Mesendoderm (in vitro differentiated cells): Measurements from ENCODE around the gene SUCO.

Experiments
- DNase-seq: peaks from one replicate; pipeline ENCODE4 v3.0.0; 2013
- H2AK5ac ChIP-seq: 2 replicates; pipeline ENCODE4 v1.6.1; 2013; ENCODE audit warnings: low read length, inconsistent platforms
- H2BK120ac ChIP-seq: 2 replicates; pipeline ENCODE4 v1.6.1; 2013; ENCODE audit warnings: low read depth, mild to moderate bottlenecking, low read length, moderate library complexity, mixed read lengths
- H2BK15ac ChIP-seq: replicated peaks from 2 replicates; pipeline ENCODE4 v1.6.1; 2013; ENCODE audit warnings: low read depth, mild to moderate bottlenecking, moderate library complexity
- H2BK5ac ChIP-seq: 2 replicates; pipeline ENCODE4 v1.6.1; 2013; ENCODE audit warnings: low read length, inconsistent platforms
- H3K18ac ChIP-seq: 2 replicates; pipeline ENCODE4 v1.6.1; 2013; ENCODE audit warnings: mild to moderate bottlenecking, low read length, mixed read lengths
- H3K23ac ChIP-seq: one replicate; pipeline ENCODE4 v1.6.1; 2013; ENCODE audit warnings: low read length
- H3K27ac ChIP-seq: 2 replicates; pipeline ENCODE4 v1.5.1; 2013; ENCODE audit warnings: low read depth, mild to moderate bottlenecking, inconsistent platforms, low read length, moderate library complexity
- H3K27me3 ChIP-seq: 2 replicates; pipeline ENCODE4 v1.6.1; 2013; ENCODE audit warnings: low read length, control low read depth, mild to moderate bottlenecking, inconsistent platforms; ENCODE audit not compliant: insufficient read depth, poor library complexity
- H3K36me3 ChIP-seq: 2 replicates; pipeline ENCODE4 v1.6.1; 2013; ENCODE audit warnings: low read length, inconsistent platforms; ENCODE audit not compliant: control insufficient read depth, insufficient read depth
- H3K4ac ChIP-seq: one replicate; pipeline ENCODE4 v1.6.1; 2013; ENCODE audit warnings: low read depth, mild to moderate bottlenecking, low read length, moderate library complexity
- H3K4me1 ChIP-seq: 2 replicates; pipeline ENCODE4 v1.6.1; 2013; ENCODE audit warnings: low read depth, low read length, inconsistent platforms; ENCODE audit not compliant: control insufficient read depth
- H3K4me2 ChIP-seq: 2 replicates; pipeline ENCODE4 v1.6.1; 2013; ENCODE audit warnings: low read length
- H3K4me3 ChIP-seq: 2 replicates; pipeline ENCODE4 v1.5.1; 2013; ENCODE audit warnings: mild to moderate bottlenecking, low read length
- H3K56ac ChIP-seq: one replicate; pipeline ENCODE4 v1.6.1; 2013; ENCODE audit warnings: low read length
- H3K79me1 ChIP-seq: 2 replicates; pipeline ENCODE4 v1.6.1; 2013; ENCODE audit warnings: low read length, inconsistent platforms
- H3K79me2 ChIP-seq: 2 replicates; pipeline ENCODE4 v1.6.1; 2013; ENCODE audit warnings: mild to moderate bottlenecking, low read length; ENCODE audit not compliant: control insufficient read depth, insufficient read depth
- H3K9ac ChIP-seq: 2 replicates; pipeline ENCODE4 v1.6.1; 2013; ENCODE audit warnings: low read length, inconsistent platforms
- H4K5ac ChIP-seq: one replicate; pipeline ENCODE4 v1.6.1; 2013; ENCODE audit warnings: low read length
- H4K8ac ChIP-seq: one replicate; pipeline ENCODE4 v1.6.1; 2013; ENCODE audit warnings: low read depth, mild to moderate bottlenecking, control low read depth, low read length, moderate library complexity
- WGBS: extraction: QIAGEN DNeasy Blood & Tissue Kit; methylation state at CpG from one replicate; pipeline ENCODE4 v1.1.7; 2013; ENCODE audit warnings: low lambda C conversion rate, missing lambda C conversion rate; ENCODE audit not compliant: insufficient coverage; ENCODE audit errors: extremely low coverage; 5-methylcytosine and 5-hydroxymethylcytosine counted together

The SUCO gene

DNA sequence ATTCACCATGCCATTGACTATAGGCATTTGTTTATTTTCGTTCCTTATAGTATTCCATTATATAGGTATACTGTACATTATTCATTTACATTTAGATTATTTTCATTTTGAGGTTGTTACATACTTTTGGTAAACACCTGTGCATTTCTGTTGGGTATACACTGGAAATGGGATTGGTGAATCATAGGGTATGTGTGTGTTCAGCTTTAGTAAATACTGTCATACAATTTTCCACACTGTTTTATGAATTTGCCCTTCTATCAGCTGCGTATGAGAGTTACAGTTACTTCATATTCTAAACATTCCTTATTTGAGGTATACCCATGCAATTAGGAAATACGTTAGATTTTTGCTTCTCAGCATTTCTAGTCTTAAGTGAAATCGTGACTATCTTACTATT, 70.9 kb downstream of the SUCO start:
- H2BK5ac ChIP-seq = no peak overlapping the region
- WGBS = no CpG with 5 or more reads among the region's 4 CpGs
- no peaks in the 10 kb centered on the region for H3K79me1 ChIP-seq
- no peaks in the 10 kb centered on the region for H3K79me2 ChIP-seq
- H2AK5ac ChIP-seq = no peak overlapping the region
- no peaks in the 10 kb centered on the region for H3K4me1 ChIP-seq
- no peak overlapping the region for H3K4me3 ChIP-seq
- H4K5ac ChIP-seq = no peak overlapping the region
- DNase-seq = no peak
- H3K56ac ChIP-seq = no peak overlapping the region
- no peak overlapping the region for H3K27ac ChIP-seq
- H2BK120ac ChIP-seq = no peak overlapping the region
- no peak overlapping the region for H3K23ac ChIP-seq
- H3K4me2 ChIP-seq = no peak overlapping the region
- no peak overlapping the region for H2BK15ac ChIP-seq
- no peak overlapping the region for H3K4ac ChIP-seq
- H3K18ac ChIP-seq = no peak overlapping the region
- no peak overlapping the region for H4K8ac ChIP-seq
- H3K36me3 ChIP-seq = no peaks in the 10 kb centered on the region
- H3K27me3 ChIP-seq = no peaks in the 10 kb centered on the region
- no peak overlapping the region for H3K9ac ChIP-seq

DNA sequence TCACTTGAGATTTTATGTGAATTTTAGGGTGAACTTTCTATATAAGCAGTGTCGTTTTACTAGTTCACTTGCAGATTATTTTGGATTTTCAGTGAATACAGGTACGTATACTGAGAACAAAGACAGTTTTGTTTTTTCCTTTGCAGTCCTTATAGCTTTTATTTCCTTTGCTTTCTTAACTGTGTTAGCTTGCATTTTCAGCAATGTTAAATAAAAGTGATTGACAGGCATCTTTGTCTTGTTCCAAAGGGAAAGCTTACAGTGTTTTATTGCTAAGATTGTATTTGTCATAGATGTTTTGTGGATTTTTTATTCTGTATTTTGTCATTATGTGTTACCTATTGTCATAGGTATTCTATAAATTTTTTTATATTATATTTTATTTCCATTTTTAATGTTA, 72.7 kb downstream of the SUCO start:
- H3K18ac ChIP-seq = no peak overlapping the region
- no peak overlapping the region for H2BK120ac ChIP-seq
- H3K4me1 ChIP-seq = no peaks in the 10 kb centered on the region
- no peak overlapping the region for H3K9ac ChIP-seq
- no peak overlapping the region for H4K8ac ChIP-seq
- no peak overlapping the region for H2BK15ac ChIP-seq
- DNase-seq = no peak
- no peak overlapping the region for H2AK5ac ChIP-seq
- no peak overlapping the region for H4K5ac ChIP-seq
- no peak overlapping the region for H3K4me2 ChIP-seq
- H2BK5ac ChIP-seq = no peak overlapping the region
- H3K4ac ChIP-seq = no peak overlapping the region
- no peak overlapping the region for H3K4me3 ChIP-seq
- H3K79me1 ChIP-seq = no peaks in the 10 kb centered on the region
- H3K79me2 ChIP-seq = no peaks in the 10 kb centered on the region
- no peaks in the 10 kb centered on the region for H3K36me3 ChIP-seq
- no peaks in the 10 kb centered on the region for H3K27me3 ChIP-seq
- no peak overlapping the region for H3K56ac ChIP-seq
- WGBS = no CpG with 5 or more reads among the region's 2 CpGs
- H3K27ac ChIP-seq = no peak overlapping the region
- H3K23ac ChIP-seq = no peak overlapping the region

DNA sequence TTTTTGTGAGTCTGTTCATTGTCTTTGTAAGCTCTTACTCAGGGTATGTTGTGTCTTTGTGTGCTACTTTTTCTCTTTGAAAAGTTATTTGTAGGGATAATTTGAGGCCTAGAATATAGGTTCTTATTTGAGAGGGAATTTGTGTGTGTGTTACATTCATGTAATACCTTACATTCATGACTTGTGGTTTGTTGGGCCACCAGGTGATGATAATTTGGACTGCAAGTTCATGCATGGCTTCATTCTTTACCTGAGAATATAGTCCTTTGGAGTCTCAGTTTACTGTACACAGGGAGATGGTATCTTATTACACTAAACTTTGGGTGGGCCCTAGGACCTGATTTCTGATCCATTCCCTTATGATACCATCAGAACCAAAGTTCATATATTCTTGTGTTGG, 74.2 kb downstream of the SUCO start:
- H3K36me3 ChIP-seq = no peaks in the 10 kb centered on the region
- no peak overlapping the region for H4K5ac ChIP-seq
- H3K27ac ChIP-seq = no peak overlapping the region
- H3K23ac ChIP-seq = no peak overlapping the region
- no peak overlapping the region for H2BK120ac ChIP-seq
- H3K79me1 ChIP-seq = no peaks in the 10 kb centered on the region
- H3K27me3 ChIP-seq = no peaks in the 10 kb centered on the region
- no peak for DNase-seq
- no peak overlapping the region for H3K4me3 ChIP-seq
- no peak overlapping the region for H3K18ac ChIP-seq
- H4K8ac ChIP-seq = no peak overlapping the region
- no peak overlapping the region for H2BK15ac ChIP-seq
- no peak overlapping the region for H2AK5ac ChIP-seq
- H3K4me2 ChIP-seq = no peak overlapping the region
- H3K4me1 ChIP-seq = no peaks in the 10 kb centered on the region
- no peak overlapping the region for H3K4ac ChIP-seq
- H2BK5ac ChIP-seq = no peak overlapping the region
- H3K9ac ChIP-seq = no peak overlapping the region
- no peaks in the 10 kb centered on the region for H3K79me2 ChIP-seq
- H3K56ac ChIP-seq = no peak overlapping the region

DNA sequence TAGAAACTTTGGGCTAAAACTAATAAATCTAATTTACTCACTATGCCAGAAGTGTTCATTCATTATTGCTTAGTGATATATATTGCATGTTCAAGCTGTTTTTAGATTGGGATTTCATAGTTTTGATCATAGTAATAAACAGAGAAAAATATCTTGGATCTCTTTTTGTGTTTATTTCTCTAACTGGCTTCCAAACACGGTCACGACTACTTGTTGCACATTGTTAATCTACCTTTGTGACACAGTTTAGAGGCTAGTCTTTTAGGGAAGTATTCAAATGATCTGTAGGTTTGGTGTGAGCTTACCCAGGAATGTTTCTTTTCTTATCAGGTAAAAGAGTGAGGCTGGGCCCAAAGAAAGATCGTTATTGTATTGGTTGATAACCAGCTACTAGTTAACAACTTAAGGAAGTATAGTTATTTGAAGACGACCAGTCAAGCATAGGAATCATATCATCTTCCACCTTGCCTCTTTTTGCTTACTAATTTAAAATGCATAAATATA, 75.2 kb downstream of the SUCO start:
- no peak overlapping the region for H2AK5ac ChIP-seq
- no peaks in the 10 kb centered on the region for H3K27me3 ChIP-seq
- no peak overlapping the region for H4K8ac ChIP-seq
- H3K56ac ChIP-seq = no peak overlapping the region
- no peak overlapping the region for H2BK5ac ChIP-seq
- H3K27ac ChIP-seq = no peak overlapping the region
- H3K4me3 ChIP-seq = no peak overlapping the region
- WGBS = no CpG with 5 or more reads among the region's 4 CpGs
- H3K4me2 ChIP-seq = no peak overlapping the region
- no peak overlapping the region for H2BK120ac ChIP-seq
- H3K9ac ChIP-seq = no peak overlapping the region
- H3K23ac ChIP-seq = no peak overlapping the region
- no peak overlapping the region for H3K4ac ChIP-seq
- no peak overlapping the region for H3K18ac ChIP-seq
- peak; percentile 14 for DNase-seq
- no peaks in the 10 kb centered on the region for H3K4me1 ChIP-seq
- H3K79me1 ChIP-seq = no peaks in the 10 kb centered on the region
- no peaks in the 10 kb centered on the region for H3K36me3 ChIP-seq
- no peak overlapping the region for H4K5ac ChIP-seq
- no peak overlapping the region for H2BK15ac ChIP-seq
- no peaks in the 10 kb centered on the region for H3K79me2 ChIP-seq

DNA sequence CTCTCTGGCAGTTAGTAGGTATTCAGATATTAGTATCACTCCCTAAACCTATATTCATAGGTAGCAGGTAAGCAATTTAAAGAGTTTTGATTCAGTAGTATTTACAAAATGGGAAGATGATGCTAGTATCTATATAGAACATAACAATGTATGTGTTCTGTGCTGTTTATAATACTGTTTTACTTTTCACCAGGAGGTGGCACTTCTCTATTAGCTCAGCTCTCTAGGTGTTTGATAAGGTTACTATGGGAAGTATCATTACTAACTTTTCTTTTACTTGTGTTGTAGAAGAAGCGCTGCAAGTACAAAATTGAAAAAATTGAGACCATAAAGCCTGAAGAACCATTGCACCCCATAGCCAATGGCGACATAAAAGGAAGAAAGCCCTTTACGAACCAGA, 76.6 kb downstream of the SUCO start:
- Histone ChIP-seq H3K27me3 (no peaks in the 10 kb centered on the region), H3K56ac (no peak overlapping the region), H2BK5ac (no peak overlapping the region), H2BK120ac (no peak overlapping the region), H2BK15ac (no peak overlapping the region), H3K4me3 (no peak overlapping the region), H3K9ac (no peak overlapping the region), H2AK5ac (no peak overlapping the region), H3K27ac (no peak overlapping the region), H3K4me1 (no peaks in the 10 kb centered on the region), H3K18ac (no peak overlapping the region), H3K4ac (no peak overlapping the region), H3K79me1 (no peaks in the 10 kb centered on the region), H3K36me3 (no peaks in the 10 kb centered on the region), H4K8ac (no peak overlapping the region), H3K23ac (no peak overlapping the region), H3K4me2 (no peak overlapping the region), H3K79me2 (no peaks in the 10 kb centered on the region), H4K5ac (no peak overlapping the region)
- no CpG with 5 or more reads among the region's 3 CpGs for WGBS
- DNase-seq = peak; percentile 40

DNA sequence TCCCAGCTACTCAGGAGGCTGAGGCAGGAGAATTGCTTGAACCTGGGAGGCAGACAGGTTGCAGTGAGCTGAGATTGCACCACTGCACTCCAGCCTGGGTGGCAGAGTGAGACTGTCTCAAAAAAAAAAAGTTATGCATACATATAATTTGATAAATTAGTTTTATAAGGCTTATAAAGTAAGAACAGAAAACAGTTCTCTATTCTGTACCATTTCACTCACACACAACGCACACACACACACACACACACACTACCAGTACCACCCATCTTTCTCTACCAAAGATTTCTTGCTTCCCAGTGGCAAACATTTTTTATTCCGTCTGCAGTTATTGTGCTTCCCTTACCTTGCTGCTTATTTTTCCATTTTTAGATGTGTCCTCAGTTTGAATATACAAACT, 79.5 kb downstream of the SUCO start:
- Histone ChIP-seq H2BK120ac (no peak overlapping the region), H3K36me3 (no peaks in the 10 kb centered on the region), H3K4me2 (no peak overlapping the region), H3K23ac (no peak overlapping the region), H3K18ac (no peak overlapping the region), H3K4me3 (no peak overlapping the region), H3K4me1 (no peaks in the 10 kb centered on the region), H3K79me1 (no peaks in the 10 kb centered on the region), H4K8ac (no peak overlapping the region), H3K4ac (no peak overlapping the region), H3K9ac (no peak overlapping the region), H2BK5ac (no peak overlapping the region), H2AK5ac (no peak overlapping the region), H3K27me3 (no peaks in the 10 kb centered on the region), H3K27ac (no peak overlapping the region), H4K5ac (no peak overlapping the region), H3K56ac (no peak overlapping the region), H3K79me2 (no peaks in the 10 kb centered on the region), H2BK15ac (no peak overlapping the region)
- no CpG with 5 or more reads among the region's 2 CpGs for WGBS
- DNase-seq = no peak
